ENCODE results near the gene PRSS36.
A peak's percentile ranks its signal among the peaks of the same experiment; 100 is the strongest.
"Not testable (repeated sequence)": the region's sequence is repeated elsewhere in the genome, so short reads cannot be mapped to it uniquely, and the experiment has no call there.

Gene PRSS36

GRCh38 chr16:31118223-31119155 is 31.4 kb downstream of the PRSS36 start:
- DNase-seq: no peak

DNA sequence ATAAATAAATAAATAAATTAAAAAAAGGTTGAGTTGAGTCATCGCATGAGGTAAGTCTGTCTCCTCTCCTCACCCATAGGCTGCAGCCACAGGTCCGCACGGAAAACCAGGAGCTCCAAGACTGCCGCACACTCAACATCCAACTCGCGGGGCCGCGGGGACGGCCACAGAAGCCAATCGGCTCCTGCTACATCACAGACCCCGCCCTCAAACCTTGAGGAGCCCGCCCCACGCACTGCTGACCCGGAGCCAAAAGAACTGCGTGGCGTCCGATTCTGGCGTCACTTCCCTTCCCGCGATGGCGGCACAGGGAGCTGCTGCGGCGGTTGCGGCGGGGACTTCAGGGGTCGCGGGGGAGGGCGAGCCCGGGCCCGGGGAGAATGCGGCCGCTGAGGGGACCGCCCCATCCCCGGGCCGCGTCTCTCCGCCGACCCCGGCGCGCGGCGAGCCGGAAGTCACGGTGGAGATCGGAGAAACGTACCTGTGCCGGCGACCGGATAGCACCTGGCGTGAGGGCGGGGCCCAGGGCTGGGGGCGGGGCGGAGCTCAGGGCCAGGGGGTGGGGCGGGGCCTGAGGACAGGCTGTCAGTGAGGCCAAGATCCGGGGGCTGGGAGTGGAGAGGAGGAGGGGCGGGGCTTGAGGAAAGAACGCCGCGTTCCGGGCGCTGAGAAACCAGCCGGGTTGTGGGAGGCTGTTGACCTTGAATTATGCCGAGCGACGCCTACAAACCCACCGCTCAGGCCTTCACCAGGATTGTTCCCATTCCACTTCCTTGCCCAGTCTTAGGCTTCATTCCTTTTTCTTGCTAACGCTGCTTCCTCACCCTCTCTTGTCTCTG is 32.3 kb downstream of the PRSS36 start, which contains the start of gene KAT8:
Gene KAT8, plus strand, starts transcription at position 281 of the 839 bp plus-strand sequence. Its CDS starts 18 bp downstream, at position 299.
- peak; percentile 98 to 99 for DNase-seq

- no peak for DNase-seq
These were observed 35.4 kb downstream of the PRSS36 start for GRCh38 chr16:31114468-31114867.

GRCh38 chr16:31113121-31114120 is 36.4 kb downstream of the PRSS36 start:
- no peak for DNase-seq

- no peak for DNase-seq
These were observed 37.2 kb downstream of the PRSS36 start for GRCh38 chr16:31112711-31113110.

- no peak for DNase-seq
These were observed 37.9 kb downstream of the PRSS36 start for GRCh38 chr16:31111881-31112466.

DNA sequence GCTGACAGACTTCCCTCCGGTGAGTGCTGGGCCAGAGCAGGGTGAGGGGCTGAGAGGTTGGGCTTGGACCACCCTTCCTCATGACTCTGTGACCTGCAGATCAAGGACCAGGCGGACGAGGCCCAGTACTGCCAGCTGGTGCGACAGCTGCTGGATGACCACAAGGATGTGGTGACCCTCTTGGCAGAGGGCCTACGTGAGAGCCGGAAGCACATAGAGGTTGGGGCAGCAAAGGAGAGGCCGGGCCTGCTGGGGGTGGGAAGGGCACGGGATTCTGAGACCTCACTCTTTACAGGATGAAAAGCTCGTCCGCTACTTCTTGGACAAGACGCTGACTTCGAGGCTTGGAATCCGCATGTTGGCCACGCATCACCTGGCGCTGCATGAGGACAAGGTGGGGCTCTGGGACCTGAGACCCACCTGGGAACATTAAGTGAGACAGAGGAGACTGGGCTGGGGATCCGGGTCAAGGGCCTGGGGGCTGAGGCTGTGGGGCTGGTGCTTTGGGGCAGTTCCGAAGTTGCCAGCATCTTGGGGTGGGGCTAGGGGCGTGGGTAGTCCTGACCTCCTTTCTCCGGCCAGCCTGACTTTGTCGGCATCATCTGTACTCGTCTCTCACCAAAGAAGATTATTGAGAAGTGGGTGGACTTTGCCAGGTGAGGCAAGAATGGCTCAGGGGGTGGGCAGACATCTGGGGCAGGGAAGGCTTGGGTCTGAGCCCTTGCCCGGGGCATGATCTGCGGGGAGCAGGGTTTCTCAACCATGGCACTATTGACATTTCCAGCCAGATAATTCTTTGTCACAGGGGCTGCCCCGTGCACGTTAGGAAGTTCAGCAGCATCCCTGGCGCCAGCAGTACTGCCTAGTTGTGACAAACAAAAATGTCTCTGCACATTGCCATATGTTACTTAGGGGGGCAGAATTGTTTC is 39.5 kb downstream of the PRSS36 start:
- DNase-seq: no peak

DNA sequence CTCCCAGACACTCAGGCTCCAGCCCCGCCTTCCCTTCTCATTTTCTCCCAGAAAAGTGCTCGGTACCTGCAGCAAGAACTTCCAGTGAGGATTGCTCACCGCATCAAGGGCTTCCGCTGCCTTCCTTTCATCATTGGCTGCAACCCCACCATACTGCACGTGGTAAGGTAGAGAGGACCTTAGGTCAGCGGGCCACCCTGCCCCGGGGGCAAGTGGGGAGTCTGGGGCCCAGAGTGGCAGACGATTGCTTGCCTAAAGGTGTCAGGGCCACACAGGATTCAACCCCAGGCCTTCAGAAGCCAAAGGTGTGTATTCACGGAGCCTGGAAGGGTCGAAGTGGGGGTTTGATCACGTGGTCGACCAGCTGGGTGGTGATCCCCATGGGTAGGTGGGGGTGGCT is 40.2 kb downstream of the PRSS36 start:
- DNase-seq: no peak

DNA sequence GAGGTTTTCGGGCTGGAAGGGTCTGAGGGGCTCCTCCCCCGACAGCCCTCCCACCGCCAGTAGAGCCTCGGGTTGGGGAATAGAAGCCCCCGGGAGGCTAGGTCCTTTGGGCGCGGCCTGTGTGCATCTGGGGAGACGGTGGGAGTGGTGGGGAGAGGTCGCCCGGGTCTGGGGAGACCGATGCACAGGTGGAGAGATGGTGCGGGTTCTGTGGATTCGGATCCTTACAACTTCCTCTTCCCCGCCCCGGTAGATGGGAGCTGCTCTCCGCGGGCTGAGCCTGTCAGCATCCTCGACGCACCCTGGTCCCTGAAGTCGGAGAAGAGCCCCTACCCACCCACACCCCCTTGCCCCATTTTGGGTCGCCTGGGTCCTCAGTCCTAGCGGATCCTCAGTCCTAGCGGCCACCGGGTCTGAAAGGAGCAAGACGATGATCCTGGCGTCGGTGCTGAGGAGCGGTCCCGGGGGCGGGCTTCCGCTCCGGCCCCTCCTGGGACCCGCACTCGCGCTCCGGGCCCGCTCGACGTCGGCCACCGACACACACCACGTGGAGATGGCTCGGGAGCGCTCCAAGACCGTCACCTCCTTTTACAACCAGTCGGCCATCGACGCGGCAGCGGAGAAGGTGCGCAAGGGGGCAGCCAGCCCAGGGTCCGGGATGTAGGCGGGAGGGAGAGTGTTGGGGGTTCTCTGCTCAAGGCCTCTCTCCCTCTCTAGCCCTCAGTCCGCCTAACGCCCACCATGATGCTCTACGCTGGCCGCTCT is 40.9 kb downstream of the PRSS36 start:
- no peak for DNase-seq

- peak; percentile 84 to 89 for DNase-seq
These were observed 41.7 kb downstream of the PRSS36 start, which contains the start of gene BCKDK for GRCh38 chr16:31108035-31108793. BCKDK (plus strand) TSS chr16:31108386; CDS start chr16:31109224, 838 bp downstream.

DNA sequence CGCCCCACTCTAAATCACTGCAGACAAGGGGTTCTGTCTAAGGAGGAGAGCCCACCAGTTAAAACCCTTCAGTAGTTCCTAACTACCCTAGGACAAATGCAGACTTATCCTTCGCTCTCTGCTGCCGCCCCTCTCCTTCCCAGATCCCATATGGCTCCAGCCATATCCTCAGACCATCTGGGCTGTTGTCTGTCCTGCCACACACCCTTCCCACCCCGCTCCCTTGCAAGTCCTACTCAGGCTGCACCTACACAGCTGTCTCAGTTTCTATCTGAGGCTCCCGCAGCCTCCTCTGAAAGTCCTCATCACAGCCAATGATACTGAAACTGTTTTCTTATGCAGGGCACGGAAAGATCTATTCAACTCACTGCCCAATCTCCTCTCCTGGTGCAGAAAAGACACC is 42.4 kb downstream of the PRSS36 start:
- peak; percentile 56 to 70 for DNase-seq

GRCh38 chr16:31106509-31107464 is 43.1 kb downstream of the PRSS36 start:
- DNase-seq: no peak

- peak; percentile 90 to 91 for DNase-seq
These were observed 44.1 kb downstream of the PRSS36 start for GRCh38 chr16:31105677-31106213.

GRCh38 chr16:31100876-31101641 is 48.8 kb downstream of the PRSS36 start:
- not testable (repeated sequence) for DNase-seq

- DNase-seq: no peak
These were observed 49.8 kb downstream of the PRSS36 start for GRCh38 chr16:31099860-31100638.

Data from activated CD4-positive, alpha-beta T cell treated with anti-CD3 and anti-CD28 coated beads, Interleukin-2, amount 50 U/mL, for 48 hours (primary cell).